ENCODE results near the gene DENND11.
"Not testable (repeated sequence)": the region's sequence is repeated elsewhere in the genome, so short reads cannot be mapped to it uniquely, and the experiment has no call there.

DENND11 gene

DNA sequence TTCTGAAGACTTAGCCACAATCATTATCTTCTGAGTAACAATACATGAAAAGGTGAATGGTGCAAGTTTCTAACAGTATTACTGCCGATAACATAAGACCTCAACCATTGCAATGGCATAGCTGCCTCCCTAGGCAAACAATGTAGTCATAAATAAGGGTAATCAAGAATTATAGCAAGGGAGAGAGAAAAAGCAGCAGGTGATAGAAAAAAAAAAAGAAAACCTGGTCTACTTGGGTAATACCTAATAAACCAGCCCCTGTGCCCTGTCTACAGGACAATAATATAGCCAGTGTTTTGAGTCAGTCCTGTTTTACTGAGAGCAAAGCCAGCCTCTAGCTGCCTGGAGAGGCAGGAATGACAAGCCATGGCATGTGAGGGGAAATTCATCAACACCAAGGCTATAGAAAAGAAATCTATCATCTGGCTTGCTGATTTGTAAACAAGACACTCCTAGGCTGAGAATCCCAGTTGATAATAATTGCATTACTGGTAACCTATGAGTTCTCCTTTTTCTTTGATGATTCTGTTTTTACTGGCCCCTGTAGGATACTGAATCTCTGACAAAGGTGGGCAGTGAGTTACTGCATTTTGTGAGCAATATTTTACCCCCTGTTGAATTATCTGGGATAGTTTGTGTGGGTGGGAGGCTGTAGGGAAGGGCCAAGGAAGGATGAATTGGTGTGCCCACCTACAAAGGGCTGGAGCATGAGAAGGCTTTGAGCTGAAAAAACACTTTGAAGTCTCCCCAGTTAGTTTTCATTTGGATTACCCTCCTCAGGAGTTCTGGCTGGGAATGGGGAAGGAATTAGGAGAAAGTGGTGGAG lies 4.5 kb upstream of the DENND11 start:
- DNase-seq: no peak

DNA sequence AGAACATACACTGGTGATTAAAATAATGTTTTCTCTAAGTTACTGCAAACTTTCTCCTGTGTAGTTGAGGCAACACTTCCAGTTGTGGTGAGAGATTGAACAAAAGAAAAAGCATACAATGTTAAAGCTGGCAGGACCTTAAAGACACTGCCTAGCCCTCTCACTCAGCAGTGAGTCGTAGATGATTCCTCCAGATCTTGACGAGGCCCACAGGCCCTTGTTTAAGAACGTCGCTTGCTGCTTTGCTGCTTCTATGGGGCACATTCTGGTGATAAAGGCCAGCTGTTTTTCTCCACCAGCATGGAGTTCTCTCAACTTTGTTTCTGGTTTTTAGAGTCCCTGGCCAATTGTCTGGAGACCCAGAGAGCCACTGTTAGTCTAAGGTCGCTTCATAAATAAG lies 2.8 kb upstream of the DENND11 start:
- DNase-seq: no peak

DNA sequence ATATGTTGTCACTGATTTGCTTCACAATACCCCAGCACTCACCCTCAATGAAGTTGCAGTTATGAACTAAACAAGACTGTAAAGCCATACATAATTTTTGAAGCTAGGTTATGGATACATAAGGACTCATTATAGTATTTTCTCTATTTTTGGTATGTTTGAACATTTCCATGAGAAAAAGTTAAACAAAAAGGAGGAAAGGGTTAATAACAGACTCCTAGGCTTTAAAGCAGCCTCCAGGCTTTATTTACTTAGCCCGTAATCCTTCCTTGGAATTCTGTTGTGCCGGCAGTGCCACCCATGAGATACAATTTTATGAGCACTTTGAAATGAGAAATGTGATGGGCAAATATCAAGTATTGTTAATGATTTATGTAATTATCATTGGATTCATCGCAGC lies 2.1 kb upstream of the DENND11 start:
- no peak for DNase-seq

DNA sequence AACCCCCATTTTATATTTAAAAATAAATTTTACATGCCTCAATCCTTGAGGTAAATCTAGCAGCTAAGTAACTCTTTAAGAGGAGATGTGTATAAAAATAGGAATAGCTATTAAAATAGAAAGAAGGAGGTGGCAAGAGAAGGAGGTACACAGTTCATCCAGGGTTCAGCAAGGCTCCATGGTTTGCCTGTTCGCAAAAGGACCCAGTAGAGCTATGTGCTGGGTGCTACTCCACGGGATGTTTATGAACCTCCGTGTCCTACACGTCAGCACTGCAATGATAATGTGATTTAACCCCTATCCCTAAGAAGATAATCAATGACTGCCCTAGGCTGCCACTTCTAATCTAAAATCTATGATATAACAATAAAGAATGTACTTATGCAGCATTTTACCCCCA lies 926 bp upstream of the DENND11 start:
- no peak for DNase-seq

DNA sequence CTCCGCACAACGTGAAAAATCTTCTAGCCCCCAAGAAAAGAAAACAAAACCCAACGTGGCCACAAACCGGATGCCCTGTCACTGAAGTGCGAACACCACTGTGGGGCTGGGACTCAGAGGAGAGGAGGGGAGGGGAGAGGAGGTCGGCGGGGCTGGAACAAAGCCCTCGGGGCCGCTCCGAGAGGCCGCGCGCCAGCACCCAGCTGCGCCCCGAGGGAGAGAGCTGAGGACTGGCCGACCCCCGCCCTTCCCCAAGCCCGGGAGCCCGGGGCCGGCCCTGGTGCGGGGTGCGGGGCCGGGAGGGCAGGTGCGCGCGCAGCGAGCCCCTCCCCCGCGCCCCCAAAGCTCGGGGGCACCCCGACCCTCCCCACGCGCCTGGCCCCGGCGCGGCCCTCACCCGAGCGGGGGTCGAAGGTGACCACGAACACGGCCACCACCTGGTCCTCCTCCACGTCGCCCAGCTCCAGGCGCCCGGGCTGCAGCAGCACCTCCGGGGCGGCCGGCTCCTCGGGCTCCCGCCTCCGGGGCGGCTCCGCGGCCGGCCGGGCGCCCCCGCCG lies 398 bp downstream of the DENND11 start:
- DNase-seq: peak; percentile 68

DNA sequence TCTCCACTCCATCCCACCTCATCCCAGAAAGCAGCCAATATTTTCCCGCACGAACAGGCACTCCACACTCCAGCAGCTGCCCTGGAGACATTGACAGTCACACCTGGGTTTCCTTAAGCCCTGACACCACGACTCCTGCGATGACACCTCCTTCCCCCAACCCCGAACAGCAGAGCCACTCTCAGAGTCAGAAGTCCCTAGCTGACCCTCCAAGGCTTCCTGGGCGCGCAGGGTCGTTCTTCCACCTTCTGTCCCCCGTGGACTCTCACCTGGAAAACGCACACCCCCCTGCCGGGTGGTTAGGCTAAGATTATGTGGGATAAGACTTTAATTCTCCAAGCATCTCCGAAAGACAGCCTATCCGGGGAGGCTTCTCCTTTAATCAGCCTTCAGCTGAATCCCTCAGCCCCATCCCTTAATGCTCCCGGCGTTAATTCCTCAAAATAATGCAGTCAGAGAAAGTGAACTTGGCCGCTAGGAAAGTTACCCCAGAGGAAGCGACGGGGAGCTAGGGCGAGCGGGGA lies 1.1 kb downstream of the DENND11 start:
- DNase-seq: no peak

DNA sequence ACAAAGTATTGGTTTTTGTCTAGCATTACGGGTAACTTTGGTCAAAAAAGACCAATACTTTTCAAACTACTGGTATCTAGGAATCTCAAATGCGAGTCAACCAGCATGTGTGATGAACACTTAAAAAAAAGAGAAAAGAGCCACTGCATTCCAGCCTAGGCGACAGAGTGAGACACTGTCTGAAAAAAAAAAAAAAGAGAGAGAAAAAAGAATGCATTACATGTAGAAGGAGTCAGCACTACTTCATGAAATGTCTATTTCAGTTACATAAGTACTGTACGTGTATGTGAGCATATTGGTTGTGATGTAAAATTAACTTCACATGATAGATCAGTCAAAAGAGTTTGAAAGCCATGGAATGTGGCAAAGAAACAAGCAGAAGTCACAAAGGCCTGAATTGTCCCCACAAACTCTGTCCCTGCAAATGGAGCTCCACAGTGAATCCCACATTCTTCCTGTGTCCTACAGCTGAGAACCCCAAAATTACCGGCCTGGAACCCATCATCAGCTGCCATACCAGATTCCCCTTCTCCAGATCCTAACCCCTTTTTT lies 1.6 kb downstream of the DENND11 start:
- DNase-seq: no peak

DNA sequence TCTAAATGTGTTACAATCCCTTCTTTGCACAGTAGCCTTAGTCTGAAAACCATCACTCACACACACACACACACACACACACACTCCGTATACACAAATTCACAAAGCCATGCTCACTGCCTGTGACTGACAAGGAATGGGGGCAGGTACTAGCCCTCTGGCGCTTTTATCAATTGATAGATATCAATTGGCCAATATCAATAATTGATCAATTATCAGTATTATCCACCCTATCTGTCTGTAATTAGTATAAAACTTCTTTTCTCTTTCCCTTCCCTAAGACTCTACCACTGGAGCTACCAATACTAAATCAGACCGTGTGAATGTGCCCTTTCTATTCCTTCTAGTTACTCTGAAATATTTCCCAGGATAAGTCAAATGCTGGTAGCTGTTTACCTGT lies 2.1 kb downstream of the DENND11 start:
- DNase-seq: no peak

DNA sequence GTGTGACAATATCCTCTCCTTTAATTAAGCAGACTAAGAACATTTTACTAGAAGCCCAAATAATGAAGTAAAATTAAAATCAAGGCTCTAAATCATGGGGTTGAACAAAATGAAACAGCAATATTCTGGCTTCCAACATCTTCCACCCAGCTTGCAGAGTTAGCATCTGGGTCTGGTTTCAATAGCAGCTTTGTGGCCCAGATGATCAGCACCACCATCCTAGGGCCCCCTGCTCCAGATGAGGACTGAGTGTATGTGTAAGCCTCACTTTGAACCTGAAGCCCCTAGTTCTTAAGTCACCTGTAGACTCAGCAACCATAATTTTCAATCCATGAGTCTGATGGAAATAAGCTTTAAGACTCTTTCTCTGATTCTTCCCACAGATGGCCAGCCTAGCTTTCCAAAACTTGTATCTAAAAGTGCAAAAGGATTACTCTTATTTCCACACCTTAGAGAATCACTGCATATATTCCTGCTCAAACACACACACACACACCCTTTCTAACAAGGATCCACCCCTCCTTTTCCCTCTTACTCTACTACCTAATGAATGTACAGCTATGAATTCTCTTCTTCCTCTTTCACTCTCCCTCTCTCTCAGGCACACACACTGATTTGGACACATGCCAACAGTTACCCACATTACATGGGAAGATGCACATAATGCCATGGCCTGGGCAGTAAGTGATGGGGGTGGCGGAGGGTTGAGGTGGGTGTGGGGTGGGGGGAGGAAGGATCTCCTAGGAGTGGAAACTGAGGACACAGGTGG lies 3.5 kb downstream of the DENND11 start:
- DNase-seq: no peak

DNA sequence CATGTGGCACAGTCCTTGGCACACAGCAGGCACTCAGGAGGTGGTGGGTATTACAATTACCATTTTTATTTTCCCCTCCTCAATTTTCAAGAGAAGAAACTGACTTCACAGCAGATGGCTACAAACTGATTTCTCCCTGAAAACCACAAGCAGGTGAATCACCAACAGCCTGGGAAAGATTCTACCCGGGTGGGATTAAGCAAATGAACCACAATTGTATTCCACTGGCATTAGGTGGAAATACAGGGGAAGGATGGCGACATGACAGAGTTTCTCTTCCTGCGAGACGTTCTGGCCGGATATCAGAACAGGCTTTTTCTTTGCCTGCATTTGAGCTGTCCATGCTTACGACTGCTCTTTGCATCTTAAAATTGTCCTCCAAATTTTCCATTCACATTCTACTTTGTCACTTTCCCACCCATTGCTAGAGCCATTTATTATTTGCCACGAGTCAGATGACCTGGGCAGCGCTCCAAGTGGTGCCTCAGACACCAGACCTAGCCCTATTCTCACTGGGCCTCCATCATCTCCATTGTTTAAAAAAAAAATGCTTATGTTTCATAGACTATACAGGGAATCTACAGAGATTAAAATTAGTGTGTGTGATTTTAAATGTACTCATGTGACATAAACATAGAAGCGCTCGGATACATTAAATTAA lies 4.6 kb downstream of the DENND11 start:
- DNase-seq: no peak

DNA sequence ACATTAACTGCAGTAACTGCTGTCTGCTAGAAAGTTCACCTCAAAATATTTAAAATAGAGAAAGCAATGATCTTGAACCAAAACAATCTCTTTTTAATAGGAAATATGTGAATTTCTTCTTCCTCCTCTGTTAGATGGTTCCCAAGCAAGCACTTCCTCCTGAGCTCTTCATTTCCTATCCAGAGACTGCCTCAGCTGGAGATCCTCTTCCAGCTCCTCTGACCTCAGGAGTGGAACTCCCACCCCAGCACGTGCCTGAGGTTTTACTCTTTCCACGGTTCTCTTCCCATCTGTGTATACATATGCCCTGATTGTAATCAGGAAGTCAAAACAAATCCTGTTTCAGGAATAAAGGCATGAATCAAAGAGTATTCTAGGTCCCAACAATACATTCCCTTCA lies 5.6 kb downstream of the DENND11 start:
- DNase-seq: no peak

DNA sequence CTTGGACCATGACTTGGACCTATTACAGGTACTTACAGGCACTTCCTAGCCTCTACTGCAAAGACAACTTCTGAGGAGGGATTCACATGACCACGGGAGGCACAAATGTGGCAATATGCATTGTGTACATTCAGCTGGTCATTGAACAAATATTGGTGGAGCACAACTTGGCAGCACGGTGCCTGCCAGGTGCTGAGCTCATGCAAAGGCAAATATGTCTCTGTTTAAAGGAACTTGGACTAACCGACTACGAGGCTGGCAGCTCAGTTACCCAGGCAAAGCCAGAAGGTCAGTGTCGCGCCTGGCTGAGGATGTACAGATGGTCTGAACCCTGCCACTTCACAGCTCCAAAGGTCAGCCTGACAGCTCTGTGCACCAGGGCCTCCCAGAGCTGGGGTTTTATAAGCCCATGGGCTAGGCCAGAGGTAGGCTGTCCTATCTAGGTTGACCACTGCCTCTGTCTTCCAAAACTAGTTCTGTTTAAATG lies 6.1 kb downstream of the DENND11 start:
- no peak for DNase-seq

DNA sequence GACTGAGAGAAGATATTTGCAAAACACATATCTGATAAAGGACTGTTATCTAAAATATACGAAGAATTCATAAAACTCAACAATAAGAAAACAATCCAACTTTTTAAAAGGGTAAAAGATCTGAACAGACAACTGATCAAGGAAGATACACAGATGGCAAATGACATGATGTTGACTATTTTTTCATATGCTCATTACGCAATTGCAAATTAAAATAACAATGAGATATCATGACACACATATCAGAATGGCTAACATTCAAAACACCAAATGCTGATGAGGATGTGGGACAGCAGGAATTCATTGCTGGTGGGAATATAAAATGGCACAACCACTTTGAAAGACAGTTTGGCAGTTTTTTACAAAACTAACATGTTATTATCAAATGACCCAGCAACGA lies 8.9 kb downstream of the DENND11 start:
- DNase-seq: no peak

DNA sequence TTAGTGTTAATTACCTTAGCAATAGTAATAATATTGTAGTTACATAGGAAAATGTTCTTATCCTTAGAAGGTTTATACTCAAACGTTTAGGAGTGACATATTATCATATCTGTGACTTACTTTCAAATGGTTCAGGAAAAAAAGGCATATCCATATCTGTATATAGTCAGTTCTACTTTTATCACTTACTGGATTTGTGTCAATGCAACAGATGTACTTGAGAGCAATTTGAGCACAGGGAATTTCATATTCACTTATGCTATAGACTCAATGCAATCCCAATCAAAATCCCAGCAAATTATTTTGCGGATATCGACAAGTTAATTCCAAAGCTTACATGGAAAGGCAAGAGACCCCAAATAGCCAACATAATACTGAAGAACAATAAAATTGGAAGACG lies 10.0 kb downstream of the DENND11 start:
- DNase-seq: no peak

DNA sequence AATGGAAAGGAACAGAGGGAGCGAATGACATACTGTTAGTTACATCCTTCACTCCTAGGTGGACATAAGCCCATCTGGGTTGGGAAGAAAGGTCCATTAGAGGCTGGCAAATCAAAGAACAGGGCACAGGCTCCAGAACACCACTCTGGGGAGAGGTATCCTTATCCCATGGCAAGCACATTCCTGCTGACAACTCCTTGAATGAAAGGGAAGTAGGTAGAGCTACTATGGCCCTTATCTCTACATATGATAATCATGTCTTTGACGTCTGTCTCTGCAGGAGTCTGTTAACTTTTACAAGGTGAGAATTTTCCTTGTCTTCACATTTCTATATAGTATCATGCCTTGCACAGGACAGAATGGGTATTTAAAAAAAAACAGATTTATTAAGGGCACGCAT lies 10.4 kb downstream of the DENND11 start:
- DNase-seq: no peak

DNA sequence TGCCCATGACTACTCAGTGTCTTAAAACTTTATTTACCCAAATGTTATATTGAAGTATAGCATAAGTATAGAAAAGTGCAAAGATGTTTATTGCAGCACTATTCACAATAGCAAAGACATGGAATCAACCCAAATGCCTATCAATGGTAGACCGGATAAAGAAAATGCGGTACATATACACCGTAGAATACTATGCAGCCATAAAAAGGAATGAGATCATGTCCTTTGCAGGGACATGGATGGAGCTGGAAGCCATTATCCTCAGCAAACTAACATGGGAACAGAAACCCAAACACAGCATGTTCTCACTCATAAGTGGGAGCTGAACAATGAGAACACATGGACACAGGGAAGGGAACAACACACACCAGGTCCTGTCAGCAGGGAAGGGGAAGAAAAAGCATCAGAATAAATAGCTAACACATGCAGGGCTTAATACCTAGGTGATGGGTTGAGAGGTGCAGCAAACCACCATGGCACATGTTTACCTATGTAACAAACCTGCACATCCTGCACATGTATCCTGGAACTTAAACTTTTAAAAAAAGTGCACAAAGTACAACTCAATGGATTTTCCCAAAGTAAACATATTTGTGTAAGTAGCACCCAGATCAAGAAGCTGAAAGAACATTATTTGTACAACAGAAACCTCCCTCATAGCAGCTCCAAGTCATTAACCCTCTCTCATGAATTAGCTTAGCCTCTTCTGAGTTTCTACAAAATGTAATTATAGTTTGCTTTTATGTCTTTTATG lies 12.7 kb downstream of the DENND11 start:
- DNase-seq: not testable (repeated sequence)

DNA sequence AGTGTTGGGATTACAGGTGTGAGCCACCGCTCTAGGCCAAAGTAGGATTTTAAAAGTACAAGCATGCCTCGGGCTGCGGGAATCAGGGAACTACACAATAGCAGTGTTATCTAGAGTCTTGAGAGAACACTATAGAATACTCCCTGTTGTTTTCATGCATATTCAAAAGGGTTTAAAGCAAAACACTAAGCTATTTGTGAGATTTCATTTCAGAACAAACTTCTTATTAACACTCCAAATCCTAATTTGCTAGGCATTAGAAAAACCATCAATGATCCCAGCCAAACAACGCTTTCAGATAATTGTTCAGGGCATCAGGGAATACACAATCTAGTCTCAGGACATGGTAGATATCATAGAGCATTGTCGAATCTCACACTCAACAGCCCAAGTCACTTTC lies 13.9 kb downstream of the DENND11 start:
- no peak for DNase-seq

DNA sequence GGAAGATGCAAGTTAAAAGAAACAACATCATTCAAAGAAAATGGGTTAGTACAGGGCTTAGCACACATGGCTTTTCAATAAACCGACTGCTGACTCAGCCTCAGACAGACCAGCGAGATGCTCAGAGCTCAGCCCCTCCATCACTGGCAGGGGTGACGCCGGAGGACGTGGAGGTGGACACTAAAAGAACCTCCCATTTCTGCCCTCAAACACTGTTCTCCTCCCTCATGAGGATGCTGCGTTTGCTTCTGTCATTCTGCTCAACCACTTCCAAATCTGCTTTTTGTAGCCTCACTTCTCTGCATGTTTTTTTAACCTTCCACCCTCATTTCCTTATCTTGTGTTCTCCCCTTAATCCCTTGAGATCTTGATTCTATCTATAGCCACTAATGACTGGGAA lies 15.3 kb downstream of the DENND11 start:
- no peak for DNase-seq

DNA sequence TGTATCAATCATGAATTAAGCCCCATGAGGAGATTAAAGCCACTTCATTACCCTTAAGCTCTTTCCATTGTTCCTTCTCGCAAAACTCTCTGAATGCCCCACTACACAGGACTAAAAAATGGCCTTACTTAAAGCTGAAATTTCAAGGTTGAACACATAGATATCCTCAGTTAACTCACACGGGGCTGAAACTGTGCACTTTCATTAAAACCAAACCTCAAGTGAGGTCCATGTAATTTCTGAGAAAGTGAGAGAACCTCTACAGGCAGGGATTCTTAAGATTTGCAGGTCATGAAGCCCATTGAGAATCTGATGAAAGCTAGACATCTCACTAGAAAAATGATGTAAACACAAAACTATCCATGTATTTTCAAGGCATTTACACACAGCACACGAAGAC lies 15.9 kb downstream of the DENND11 start:
- no peak for DNase-seq

DNA sequence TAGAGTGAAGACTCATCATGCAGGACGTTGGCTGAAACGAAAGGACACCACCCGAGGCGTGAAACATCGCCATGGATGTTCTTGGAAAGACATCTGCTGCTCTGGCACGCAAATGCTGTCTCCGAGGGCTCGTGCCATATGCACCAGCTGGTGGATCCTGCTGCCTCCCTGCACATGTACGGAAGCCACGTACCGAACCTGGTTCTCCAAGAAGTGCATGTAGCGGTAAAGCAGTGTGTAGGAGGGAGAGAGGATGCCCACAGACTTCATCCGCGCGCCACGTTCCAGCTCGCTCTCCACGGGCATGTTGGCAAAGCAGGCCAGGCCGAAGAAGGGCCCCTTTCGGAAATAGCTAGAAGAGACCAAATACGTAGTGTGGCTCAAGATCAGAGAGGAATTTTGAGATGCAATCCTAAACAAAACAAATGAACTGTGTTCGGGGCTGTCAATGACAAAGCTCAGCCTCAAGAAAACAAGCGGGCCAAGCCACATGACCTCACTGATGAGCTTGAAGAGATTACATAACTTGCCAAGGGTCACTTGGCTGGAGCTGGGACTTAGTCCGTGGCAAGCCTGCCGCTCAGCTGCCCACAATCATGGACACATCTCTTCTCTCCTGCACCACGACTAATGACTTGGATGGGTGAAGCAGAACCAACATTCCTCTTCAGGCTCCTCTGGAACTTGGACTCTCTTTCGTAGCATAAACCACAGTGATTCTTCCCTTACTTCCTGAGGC lies 16.5 kb downstream of the DENND11 start:
- DNase-seq: no peak

DNA sequence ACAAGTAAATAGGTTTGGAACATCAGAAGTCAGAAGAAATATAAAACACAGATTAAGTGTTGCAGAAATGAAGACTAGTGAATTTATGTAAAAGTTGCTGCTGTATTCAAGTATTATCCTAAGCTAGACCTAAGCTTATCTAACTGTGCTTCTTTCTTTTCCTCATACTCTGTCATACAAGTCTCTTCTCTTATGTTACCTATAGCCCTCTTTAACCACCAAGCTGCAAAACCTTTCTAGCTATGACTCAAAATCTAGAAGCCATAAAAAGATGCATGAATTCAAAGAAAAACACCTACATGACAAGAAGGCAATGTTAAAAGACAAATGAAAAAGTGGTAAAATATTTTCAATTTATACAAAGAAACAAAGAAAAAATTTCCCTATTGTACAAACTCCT lies 23.0 kb downstream of the DENND11 start:
- peak; percentile 58 for DNase-seq

All from activated CD4-positive, alpha-beta T cell treated with anti-CD3 and anti-CD28 coated beads, Interleukin-2, amount 50 U/mL, for 16 hours (primary cell).